Omental fat pad (tissue), 4 donors: Measurements from ENCODE around the gene FAM89B. TPM values are rescaled to one million over a fixed set of nuclear protein-coding genes. Genes with fewer than 3 reads are reported as not detected.

Experiments
- ATAC-seq: fragments of 150-250 bp; one replicate; pipeline ENCODE4 v1.9.1; 2016; ENCODE audit warnings: mild to moderate bottlenecking, moderate library complexity; ENCODE audit not compliant: low FRiP score
- DNase-seq: peaks from one replicate; pipeline ENCODE4 v3.0.0-alpha.2; 2019; ENCODE audit warnings: low spot score
- CTCF ChIP-seq, 3 donors: fragments of 450-650 bp; IDR thresholded peaks; one replicate each; pipeline ENCODE4 v1.5.1; 2016 to 2017; ENCODE audit warnings: antibody characterized with exemption in 3 of 3, mild to moderate bottlenecking in 3 of 3, moderate library complexity in 2 of 3
- total RNA-seq, 4 donors: library from RNA; depleted of rRNA; stranded (reverse); fragments of >200 nt; gene quantifications; one replicate each; pipeline ENCODE4 v1.1.0, GENCODE V29; 2016

FAM89B gene
- total RNA-seq, 4 donors from 2014 or later: 29.1 to 37.4 (median 33.1) TPM

- ATAC-seq (no peak), DNase-seq (no peak)
- TF ChIP-seq CTCF (IDR thresholded peaks at IDR 0.05): no peak
Measured at GRCh38 chr11:65589444-65590239, 17.3 kb downstream of the FAM89B start.

- ATAC-seq: no peak
- no peak for TF ChIP-seq CTCF (IDR thresholded peaks at IDR 0.05)
- DNase-seq: no peak
Measured at GRCh38 chr11:65590240-65590738, 18.0 kb downstream of the FAM89B start.

GRCh38 chr11:65591939-65592857, 19.9 kb downstream of the FAM89B start:
- TF ChIP-seq CTCF (IDR thresholded peaks at IDR 0.05): no peak
- DNase-seq: no peak
- ATAC-seq: no peak

GRCh38 chr11:65592858-65593517, 20.6 kb downstream of the FAM89B start:
- DNase-seq: no peak
- ATAC-seq: no peak
- TF ChIP-seq CTCF (IDR thresholded peaks at IDR 0.05): no peak

- DNase-seq (no peak), ATAC-seq (no peak)
- TF ChIP-seq CTCF (IDR thresholded peaks at IDR 0.05): no peak
Measured at GRCh38 chr11:65593518-65594414, 21.4 kb downstream of the FAM89B start.

GRCh38 chr11:65595131-65595530, 22.8 kb downstream of the FAM89B start:
- DNase-seq: no peak
- no peak for ATAC-seq
- TF ChIP-seq CTCF (IDR thresholded peaks at IDR 0.05): no peak
